ENCODE measurements around the gene ARID3C. TPM values are rescaled to one million over a fixed set of nuclear protein-coding genes. Genes with fewer than 3 reads are reported as not detected.

ARID3C gene
- total and polyA plus RNA-seq, 2 experiments from 2014 or later = 0.21 to 0.27 TPM

DNA sequence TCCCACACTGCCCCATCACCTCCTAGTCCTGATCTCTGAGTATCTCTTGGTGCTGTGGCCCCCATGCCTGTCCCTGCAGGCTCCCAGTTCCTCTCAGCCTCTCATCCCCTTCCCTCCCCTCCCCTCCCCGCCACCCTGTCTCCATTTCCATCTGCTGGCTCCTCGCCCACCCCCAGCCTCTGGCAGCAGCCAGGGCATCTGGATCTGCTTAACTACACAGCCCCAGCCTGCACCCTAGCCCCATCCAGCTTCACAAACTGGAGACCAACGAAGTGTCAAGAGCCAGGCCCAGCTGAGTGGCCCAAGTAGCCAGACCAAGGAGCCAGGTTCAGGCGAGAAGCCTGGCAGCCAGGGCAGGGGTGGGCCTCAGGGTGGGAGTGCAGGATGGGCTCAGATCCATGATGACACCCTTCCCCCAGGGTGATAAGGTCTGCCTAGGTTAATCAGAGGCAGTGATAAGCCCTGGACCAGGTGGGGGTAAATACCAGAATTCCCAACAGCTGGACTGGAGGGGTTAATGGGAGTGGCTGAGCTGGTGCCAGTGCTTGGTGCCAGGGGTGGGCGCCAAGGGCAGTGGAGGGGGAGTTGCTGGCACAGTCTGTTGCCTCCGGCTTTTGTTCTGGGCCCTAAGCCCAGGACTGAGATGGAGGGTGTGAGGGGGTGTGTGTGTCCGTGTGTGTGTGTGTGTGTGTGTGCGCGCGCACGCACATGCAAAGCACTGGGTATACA is 25.6 kb upstream of the ARID3C start:
- peaks cover 36% of the 10 kb centered on the region for H3K4me1 ChIP-seq (ENCODE audit: insufficient read depth)
- 45% methylated on average over 11 of the region's 11 CpGs for WGBS (ENCODE audit: low lambda C conversion rate, missing lambda C conversion rate)
- peak overlapping the region; percentile 94 for H3K27ac ChIP-seq

DNA sequence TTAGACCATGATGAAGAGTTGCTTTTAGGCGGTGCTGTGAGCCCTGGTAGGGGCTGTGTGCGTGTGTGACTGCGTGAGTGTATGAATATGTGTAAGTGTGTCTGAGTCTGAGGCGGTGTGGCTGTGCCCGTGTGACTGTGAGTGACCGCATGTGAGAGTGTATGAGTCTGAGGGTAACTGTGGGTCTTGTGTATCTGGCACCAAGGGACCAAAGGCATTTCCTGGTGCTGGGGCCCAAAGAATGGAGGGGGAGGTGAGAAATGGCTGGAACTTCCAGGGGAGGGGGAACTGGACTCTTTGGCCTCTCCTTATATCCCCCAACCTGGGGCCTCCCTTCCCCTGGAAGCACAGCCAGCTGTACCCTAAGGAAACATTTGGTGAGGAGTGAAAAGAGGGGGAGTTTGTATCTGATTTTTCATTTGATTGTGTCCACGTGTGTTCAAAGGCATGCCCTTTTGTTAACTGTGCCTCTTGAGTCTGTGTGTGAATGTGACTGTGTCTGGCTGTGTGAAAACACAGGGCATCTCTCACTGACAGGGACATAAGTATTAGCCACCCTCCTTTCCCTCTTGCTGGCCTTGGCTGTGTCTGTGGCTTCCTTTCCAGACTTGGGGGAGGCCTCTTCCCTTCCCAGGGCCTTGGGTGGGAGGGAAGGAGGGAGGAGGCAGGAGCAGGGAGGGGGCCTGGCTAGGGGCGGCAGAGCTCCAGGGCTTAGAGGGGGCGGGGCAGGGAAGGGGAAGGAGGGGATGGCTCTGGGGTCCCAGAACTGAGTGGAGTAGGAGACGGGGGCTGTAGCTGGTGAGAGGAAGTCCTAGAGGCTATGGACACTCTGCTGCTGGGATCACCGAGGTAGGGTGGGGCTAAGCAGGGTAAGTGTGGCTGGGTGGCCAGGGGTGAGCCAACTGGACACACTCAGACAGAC is 24.5 kb upstream of the ARID3C start:
- 50% methylated on average over 7 of the region's 11 CpGs for WGBS (ENCODE audit: low lambda C conversion rate, missing lambda C conversion rate)
- Histone ChIP-seq H2AFZ (no peak overlapping the region), H3K4me3 (no peak overlapping the region), H3K9me2 (replicated peaks; ENCODE audit: insufficient read depth) (no peaks in the 10 kb centered on the region), H3K27ac (peak overlapping the region; percentile 94), H3K4me2 (peak overlapping the region; percentile 87), H3K36me3 (replicated peaks; ENCODE audit: insufficient read depth, low read depth) (no peaks in the 10 kb centered on the region), H3K4me1 (ENCODE audit: insufficient read depth) (peaks cover 36% of the 10 kb centered on the region), H3K9me3 (ENCODE audit: low read depth) (no peaks in the 10 kb centered on the region), H4K20me1 (ENCODE audit: insufficient read depth, poor library complexity, severe bottlenecking) (no peaks in the 10 kb centered on the region), H3K79me2 (peaks cover 17% of the 10 kb centered on the region), H3K27me3 (no peaks in the 10 kb centered on the region)
- peak; percentile 67 for DNase-seq (ENCODE audit: low spot score)
- TF ChIP-seq, protein P1, sequence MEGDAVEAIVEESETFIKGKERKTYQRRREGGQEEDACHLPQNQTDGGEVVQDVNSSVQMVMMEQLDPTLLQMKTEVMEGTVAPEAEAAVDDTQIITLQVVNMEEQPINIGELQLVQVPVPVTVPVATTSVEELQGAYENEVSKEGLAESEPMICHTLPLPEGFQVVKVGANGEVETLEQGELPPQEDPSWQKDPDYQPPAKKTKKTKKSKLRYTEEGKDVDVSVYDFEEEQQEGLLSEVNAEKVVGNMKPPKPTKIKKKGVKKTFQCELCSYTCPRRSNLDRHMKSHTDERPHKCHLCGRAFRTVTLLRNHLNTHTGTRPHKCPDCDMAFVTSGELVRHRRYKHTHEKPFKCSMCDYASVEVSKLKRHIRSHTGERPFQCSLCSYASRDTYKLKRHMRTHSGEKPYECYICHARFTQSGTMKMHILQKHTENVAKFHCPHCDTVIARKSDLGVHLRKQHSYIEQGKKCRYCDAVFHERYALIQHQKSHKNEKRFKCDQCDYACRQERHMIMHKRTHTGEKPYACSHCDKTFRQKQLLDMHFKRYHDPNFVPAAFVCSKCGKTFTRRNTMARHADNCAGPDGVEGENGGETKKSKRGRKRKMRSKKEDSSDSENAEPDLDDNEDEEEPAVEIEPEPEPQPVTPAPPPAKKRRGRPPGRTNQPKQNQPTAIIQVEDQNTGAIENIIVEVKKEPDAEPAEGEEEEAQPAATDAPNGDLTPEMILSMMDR (IDR thresholded peaks at IDR 0.05; ENCODE audit: poor library complexity) = no peak
- TF ChIP-seq EZH2phosphoT487 (IDR thresholded peaks at IDR 0.05; ENCODE audit: low read depth, severe bottlenecking, unreplicated experiment) (no peak), EZH2 (IDR thresholded peaks at IDR 0.05; ENCODE audit: borderline replicate concordance) (no peak)

More for the DNA sequence above, 25.6 kb upstream of the ARID3C start:
- TF ChIP-seq, protein P1 (IDR thresholded peaks at IDR 0.05; ENCODE audit: poor library complexity) = no peak
- TF ChIP-seq EZH2phosphoT487 (IDR thresholded peaks at IDR 0.05; ENCODE audit: low read depth, severe bottlenecking, unreplicated experiment) (no peak), EZH2 (IDR thresholded peaks at IDR 0.05; ENCODE audit: borderline replicate concordance) (no peak)
- Histone ChIP-seq H3K36me3 (replicated peaks; ENCODE audit: insufficient read depth, low read depth) (no peaks in the 10 kb centered on the region), H3K79me2 (peaks cover 8% of the 10 kb centered on the region), H3K9me3 (ENCODE audit: low read depth) (no peaks in the 10 kb centered on the region), H3K27me3 (no peaks in the 10 kb centered on the region), H3K4me2 (peak overlapping the region; percentile 87), H2AFZ (no peak overlapping the region), H4K20me1 (ENCODE audit: insufficient read depth, poor library complexity, severe bottlenecking) (no peaks in the 10 kb centered on the region), H3K9me2 (replicated peaks; ENCODE audit: insufficient read depth) (no peaks in the 10 kb centered on the region), H3K4me3 (no peak overlapping the region)
- peak; percentile 68 for DNase-seq (ENCODE audit: low spot score)

DNA sequence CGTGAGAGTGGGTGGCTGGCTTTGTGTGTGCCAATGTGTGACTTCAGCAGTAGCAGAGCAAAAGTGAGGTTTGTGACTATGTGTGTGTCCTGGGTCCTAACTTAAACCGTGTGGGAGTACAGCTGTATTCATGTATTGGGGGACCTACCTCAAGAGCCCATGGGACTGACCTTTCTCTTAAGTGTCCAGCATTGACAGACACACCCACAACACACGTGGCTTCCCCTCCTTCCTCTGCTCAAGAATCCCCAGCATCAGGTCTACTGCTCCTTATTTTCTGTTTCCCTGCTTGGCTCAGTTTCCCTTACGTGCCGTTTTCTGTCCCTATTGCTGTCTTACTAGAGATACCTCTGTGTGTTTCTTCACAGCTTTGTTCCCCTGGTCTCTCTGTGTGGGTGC is 23.7 kb upstream of the ARID3C start:
- peak overlapping the region; percentile 87 for H3K4me2 ChIP-seq
- H3K27me3 ChIP-seq = no peaks in the 10 kb centered on the region
- H3K4me1 ChIP-seq (ENCODE audit: insufficient read depth) = peaks cover 45% of the 10 kb centered on the region
- DNase-seq (ENCODE audit: low spot score) = no peak
- no peaks in the 10 kb centered on the region for H4K20me1 ChIP-seq (ENCODE audit: insufficient read depth, poor library complexity, severe bottlenecking)
- H3K9me2 ChIP-seq (replicated peaks; ENCODE audit: insufficient read depth) = no peaks in the 10 kb centered on the region
- H3K4me3 ChIP-seq = no peak overlapping the region
- no peaks in the 10 kb centered on the region for H3K9me3 ChIP-seq (ENCODE audit: low read depth)
- H3K36me3 ChIP-seq (replicated peaks; ENCODE audit: insufficient read depth, low read depth) = no peaks in the 10 kb centered on the region
- peak overlapping the region; percentile 94 for H3K27ac ChIP-seq
- 45% methylated on average over 5 of the region's 5 CpGs for whole genome bisulfite sequencing (ENCODE audit: low lambda C conversion rate, missing lambda C conversion rate)
- TF ChIP-seq EZH2 (IDR thresholded peaks at IDR 0.05; ENCODE audit: borderline replicate concordance) = no peak
- TF ChIP-seq, protein P1 (IDR thresholded peaks at IDR 0.05; ENCODE audit: poor library complexity) = no peak
- TF ChIP-seq EZH2phosphoT487 (IDR thresholded peaks at IDR 0.05; ENCODE audit: low read depth, severe bottlenecking, unreplicated experiment) = no peak
- H2AFZ ChIP-seq = no peak overlapping the region
- peaks cover 25% of the 10 kb centered on the region for H3K79me2 ChIP-seq
